ENCODE results near the gene PACS1. TPM values are rescaled to one million over a fixed set of nuclear protein-coding genes. Genes with fewer than 3 reads are reported as not detected.

The PACS1 gene
- total and polyA plus RNA-seq, 2 donors (not counting 1 experiment from before 2014, with no cell fraction given) = 25.9 to 28.5 TPM

DNA sequence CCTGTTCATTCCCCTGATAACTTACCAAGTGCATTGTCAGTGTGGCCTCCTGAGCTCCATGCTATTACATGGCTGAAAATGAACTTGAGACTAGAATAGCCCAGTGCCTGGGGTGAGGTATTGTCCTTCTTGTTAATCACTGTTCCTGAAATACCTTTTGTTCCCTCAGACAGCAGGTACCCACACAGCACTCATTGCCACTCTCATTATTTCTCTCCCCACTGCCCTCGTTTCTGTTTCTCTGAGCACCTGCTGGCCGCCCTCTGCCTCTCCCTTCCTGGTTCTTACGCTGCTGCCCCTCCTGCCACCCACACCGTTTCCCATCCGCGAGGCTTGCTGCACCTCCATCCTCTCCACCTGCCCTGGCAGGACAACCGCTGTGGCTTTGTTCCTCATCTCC, 161.5 kb downstream of the PACS1 start:
- H3K9me3 ChIP-seq (ENCODE audit: control insufficient read depth, insufficient read depth, low read depth, low read length) = no peaks in the 10 kb centered on the region
- no peak overlapping the region for H3K4me3 ChIP-seq (replicated peaks in 1 of 4; ENCODE audit: control extremely low read depth in 1 of 4, insufficient read depth in 1 of 4, low read depth in 3 of 4, low read length in 4 of 4)
- H4K20me1 ChIP-seq (ENCODE audit: control insufficient read depth, extremely low read depth, insufficient read depth, low read length) = no peaks in the 10 kb centered on the region
- no peak overlapping the region for H3K27ac ChIP-seq (ENCODE audit: insufficient read depth, low read length)
- peaks cover 3% of the 10 kb centered on the region for H3K36me3 ChIP-seq (ENCODE audit: control insufficient read depth, insufficient read depth, low read length)
- no peak for TF ChIP-seq EZH2 (IDR thresholded peaks at IDR 0.05; ENCODE audit: low read length, missing control alignments)
- TF ChIP-seq, protein P1, sequence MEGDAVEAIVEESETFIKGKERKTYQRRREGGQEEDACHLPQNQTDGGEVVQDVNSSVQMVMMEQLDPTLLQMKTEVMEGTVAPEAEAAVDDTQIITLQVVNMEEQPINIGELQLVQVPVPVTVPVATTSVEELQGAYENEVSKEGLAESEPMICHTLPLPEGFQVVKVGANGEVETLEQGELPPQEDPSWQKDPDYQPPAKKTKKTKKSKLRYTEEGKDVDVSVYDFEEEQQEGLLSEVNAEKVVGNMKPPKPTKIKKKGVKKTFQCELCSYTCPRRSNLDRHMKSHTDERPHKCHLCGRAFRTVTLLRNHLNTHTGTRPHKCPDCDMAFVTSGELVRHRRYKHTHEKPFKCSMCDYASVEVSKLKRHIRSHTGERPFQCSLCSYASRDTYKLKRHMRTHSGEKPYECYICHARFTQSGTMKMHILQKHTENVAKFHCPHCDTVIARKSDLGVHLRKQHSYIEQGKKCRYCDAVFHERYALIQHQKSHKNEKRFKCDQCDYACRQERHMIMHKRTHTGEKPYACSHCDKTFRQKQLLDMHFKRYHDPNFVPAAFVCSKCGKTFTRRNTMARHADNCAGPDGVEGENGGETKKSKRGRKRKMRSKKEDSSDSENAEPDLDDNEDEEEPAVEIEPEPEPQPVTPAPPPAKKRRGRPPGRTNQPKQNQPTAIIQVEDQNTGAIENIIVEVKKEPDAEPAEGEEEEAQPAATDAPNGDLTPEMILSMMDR (conservative IDR thresholded peaks at IDR 0.05 in 1 of 2, IDR thresholded peaks at IDR 0.05 in 1 of 2; ENCODE audit: low read depth in 1 of 2, low read length in 2 of 2) = no peak
- no peaks in the 10 kb centered on the region for H3K27me3 ChIP-seq (ENCODE audit: control insufficient read depth, insufficient read depth, low read length)
- no peaks in the 10 kb centered on the region for H3K79me2 ChIP-seq (ENCODE audit: control insufficient read depth, insufficient read depth, low read length)
- no peak overlapping the region for H3K4me2 ChIP-seq (ENCODE audit: extremely low read depth, insufficient read depth, low read length)
- no peak overlapping the region for H3K9ac ChIP-seq (ENCODE audit: insufficient read depth, low read length)
- no peak for DNase-seq (ENCODE audit: low read depth in 2 of 2)
- H2AFZ ChIP-seq (ENCODE audit: low read length) = no peak overlapping the region
- H3K4me1 ChIP-seq (ENCODE audit: control insufficient read depth, extremely low read depth, insufficient read depth, low read length) = no peaks in the 10 kb centered on the region

DNA sequence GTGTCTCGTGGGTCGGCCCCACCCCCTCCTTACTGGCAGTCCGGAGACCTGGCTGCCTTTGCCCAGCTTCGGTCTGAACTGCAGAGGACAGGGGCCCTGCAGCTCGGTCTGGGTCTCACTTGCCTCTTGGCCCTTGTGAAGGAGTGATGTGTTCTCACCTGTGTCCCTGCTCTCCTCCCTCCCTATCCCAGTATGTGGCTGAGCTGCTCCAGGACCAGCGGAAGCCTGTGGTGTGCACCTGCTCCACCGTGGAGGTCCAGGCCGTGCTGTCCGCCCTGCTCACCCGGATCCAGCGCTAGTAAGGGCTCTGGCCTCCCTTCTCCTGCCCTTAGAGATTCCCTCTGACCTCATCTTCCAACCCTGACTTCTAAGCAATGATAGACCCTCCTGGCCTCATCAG, 162.7 kb downstream of the PACS1 start:
- H2AFZ ChIP-seq (ENCODE audit: low read length) = no peak overlapping the region
- TF ChIP-seq EZH2 (IDR thresholded peaks at IDR 0.05; ENCODE audit: low read length, missing control alignments) = no peak
- TF ChIP-seq, protein P1 (conservative IDR thresholded peaks at IDR 0.05 in 1 of 2, IDR thresholded peaks at IDR 0.05 in 1 of 2; ENCODE audit: low read depth in 1 of 2, low read length in 2 of 2) = no peak
- no peaks in the 10 kb centered on the region for H4K20me1 ChIP-seq (ENCODE audit: control insufficient read depth, extremely low read depth, insufficient read depth, low read length)
- no peaks in the 10 kb centered on the region for H3K27me3 ChIP-seq (ENCODE audit: control insufficient read depth, insufficient read depth, low read length)
- no peak overlapping the region for H3K27ac ChIP-seq (ENCODE audit: insufficient read depth, low read length)
- H3K4me2 ChIP-seq (ENCODE audit: extremely low read depth, insufficient read depth, low read length) = no peak overlapping the region
- H3K79me2 ChIP-seq (ENCODE audit: control insufficient read depth, insufficient read depth, low read length) = no peaks in the 10 kb centered on the region
- peaks cover 3% of the 10 kb centered on the region for H3K36me3 ChIP-seq (ENCODE audit: control insufficient read depth, insufficient read depth, low read length)
- no peak overlapping the region for H3K9ac ChIP-seq (ENCODE audit: insufficient read depth, low read length)
- DNase-seq (ENCODE audit: low read depth in 2 of 2) = no peak
- no peaks in the 10 kb centered on the region for H3K9me3 ChIP-seq (ENCODE audit: control insufficient read depth, insufficient read depth, low read depth, low read length)
- H3K4me3 ChIP-seq (replicated peaks in 1 of 4; ENCODE audit: control extremely low read depth in 1 of 4, insufficient read depth in 1 of 4, low read depth in 3 of 4, low read length in 4 of 4) = no peak overlapping the region
- no peaks in the 10 kb centered on the region for H3K4me1 ChIP-seq (ENCODE audit: control insufficient read depth, extremely low read depth, insufficient read depth, low read length)

DNA sequence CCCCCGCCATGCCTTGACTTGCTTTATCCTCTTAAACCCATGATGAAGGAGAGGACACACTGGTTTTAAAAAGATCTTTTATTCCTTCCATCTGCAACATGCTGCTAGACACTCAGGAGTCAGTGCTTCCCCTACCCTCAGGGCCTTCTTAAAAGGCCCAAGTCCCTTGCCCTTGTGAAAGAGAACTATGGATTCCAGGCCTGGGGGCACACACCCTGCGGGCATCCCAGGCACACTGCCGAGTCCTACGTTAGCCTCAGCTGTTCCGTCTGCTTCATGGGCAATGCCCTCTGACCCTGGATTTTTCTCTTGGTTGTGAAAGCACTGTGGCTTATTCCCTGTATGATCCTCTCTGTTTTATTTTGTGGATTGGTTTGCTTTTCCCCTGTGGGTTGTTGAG, 163.2 kb downstream of the PACS1 start:
- DNase-seq (ENCODE audit: low read depth in 2 of 2) = no peak
- H3K36me3 ChIP-seq (ENCODE audit: control insufficient read depth, insufficient read depth, low read length) = peaks cover 3% of the 10 kb centered on the region

More for the DNA sequence above, 163.2 kb downstream of the PACS1 start:
- no peak overlapping the region for H3K27ac ChIP-seq (ENCODE audit: insufficient read depth, low read length)
- TF ChIP-seq, protein P1 (conservative IDR thresholded peaks at IDR 0.05 in 1 of 2, IDR thresholded peaks at IDR 0.05 in 1 of 2; ENCODE audit: low read depth in 1 of 2, low read length in 2 of 2) = no peak
- TF ChIP-seq EZH2 (IDR thresholded peaks at IDR 0.05; ENCODE audit: low read length, missing control alignments) = no peak
- H3K4me3 ChIP-seq (replicated peaks in 1 of 4; ENCODE audit: control extremely low read depth in 1 of 4, insufficient read depth in 1 of 4, low read depth in 3 of 4, low read length in 4 of 4) = no peak overlapping the region
- H3K27me3 ChIP-seq (ENCODE audit: control insufficient read depth, insufficient read depth, low read length) = no peaks in the 10 kb centered on the region
- H3K4me1 ChIP-seq (ENCODE audit: control insufficient read depth, extremely low read depth, insufficient read depth, low read length) = no peaks in the 10 kb centered on the region
- H4K20me1 ChIP-seq (ENCODE audit: control insufficient read depth, extremely low read depth, insufficient read depth, low read length) = no peaks in the 10 kb centered on the region
- H2AFZ ChIP-seq (ENCODE audit: low read length) = no peak overlapping the region
- H3K9me3 ChIP-seq (ENCODE audit: control insufficient read depth, insufficient read depth, low read depth, low read length) = no peaks in the 10 kb centered on the region
- no peak overlapping the region for H3K4me2 ChIP-seq (ENCODE audit: extremely low read depth, insufficient read depth, low read length)
- no peak overlapping the region for H3K9ac ChIP-seq (ENCODE audit: insufficient read depth, low read length)
- H3K79me2 ChIP-seq (ENCODE audit: control insufficient read depth, insufficient read depth, low read length) = no peaks in the 10 kb centered on the region

Data from fibroblast of lung (primary cell).